Neural cell (in vitro differentiated cells): ENCODE measurements around the gene ZFAND4.

Source experiments
- EZH2 ChIP-seq: fragments of 200-600, 300-800 bp; shearing (Covaris generic), sonication (generic); IDR thresholded peaks from 2 replicates; pipeline ENCODE4 v1.6.1; 2014; ENCODE audit warnings: antibody characterized with exemption, low read length, borderline replicate concordance, mild to moderate bottlenecking; ENCODE audit not compliant: insufficient read depth, poor library complexity, severe bottlenecking
- MXI1 ChIP-seq: fragments of 450-650 bp; conservative IDR thresholded peaks from 2 replicates; pipeline ENCODE4 v1.6.1; 2014; ENCODE audit warnings: antibody characterized with exemption, mild to moderate bottlenecking; ENCODE audit not compliant: poor library complexity, severe bottlenecking
- POLR2AphosphoS5 ChIP-seq: IDR thresholded peaks from 2 replicates; pipeline ENCODE4 v1.6.1; 2012
- TF ChIP-seq, protein P1 (sequence below): fragments of 450-650 bp; IDR thresholded peaks from 2 replicates; pipeline ENCODE4 v1.5.1; 2014; ENCODE audit warnings: antibody characterized with exemption, mild to moderate bottlenecking, moderate library complexity; ENCODE audit not compliant: poor library complexity, severe bottlenecking

DNA sequence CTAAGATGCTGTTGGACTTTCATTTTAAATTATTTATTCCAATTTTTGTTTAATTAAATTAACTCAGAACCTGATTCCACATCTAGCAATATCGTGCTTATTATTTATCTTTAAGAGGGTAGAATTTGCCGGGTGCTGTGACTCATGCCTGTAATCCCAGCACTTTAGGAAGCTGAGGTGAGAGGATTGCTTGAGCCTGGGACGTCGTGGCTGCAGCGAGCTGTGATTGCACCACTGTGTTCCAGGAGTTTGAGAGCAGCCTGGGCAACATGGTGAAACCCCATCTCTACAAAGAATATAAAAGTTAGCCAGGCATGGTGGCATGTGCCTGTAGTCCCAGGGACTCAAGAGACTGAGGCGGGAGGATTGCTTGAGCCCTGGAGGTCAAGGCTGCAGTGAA is 47.8 kb downstream of the ZFAND4 start:
- TF ChIP-seq EZH2 (no peak), POLR2AphosphoS5 (no peak), MXI1 (no peak)
- TF ChIP-seq, protein P1, sequence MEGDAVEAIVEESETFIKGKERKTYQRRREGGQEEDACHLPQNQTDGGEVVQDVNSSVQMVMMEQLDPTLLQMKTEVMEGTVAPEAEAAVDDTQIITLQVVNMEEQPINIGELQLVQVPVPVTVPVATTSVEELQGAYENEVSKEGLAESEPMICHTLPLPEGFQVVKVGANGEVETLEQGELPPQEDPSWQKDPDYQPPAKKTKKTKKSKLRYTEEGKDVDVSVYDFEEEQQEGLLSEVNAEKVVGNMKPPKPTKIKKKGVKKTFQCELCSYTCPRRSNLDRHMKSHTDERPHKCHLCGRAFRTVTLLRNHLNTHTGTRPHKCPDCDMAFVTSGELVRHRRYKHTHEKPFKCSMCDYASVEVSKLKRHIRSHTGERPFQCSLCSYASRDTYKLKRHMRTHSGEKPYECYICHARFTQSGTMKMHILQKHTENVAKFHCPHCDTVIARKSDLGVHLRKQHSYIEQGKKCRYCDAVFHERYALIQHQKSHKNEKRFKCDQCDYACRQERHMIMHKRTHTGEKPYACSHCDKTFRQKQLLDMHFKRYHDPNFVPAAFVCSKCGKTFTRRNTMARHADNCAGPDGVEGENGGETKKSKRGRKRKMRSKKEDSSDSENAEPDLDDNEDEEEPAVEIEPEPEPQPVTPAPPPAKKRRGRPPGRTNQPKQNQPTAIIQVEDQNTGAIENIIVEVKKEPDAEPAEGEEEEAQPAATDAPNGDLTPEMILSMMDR: no peak
